ENCODE data around the gene IFNA16.
"Not testable (repeated sequence)": the region's sequence is repeated elsewhere in the genome, so short reads cannot be mapped to it uniquely, and the experiment has no call there.

IFNA16 gene

GRCh38 chr9:21213411-21214326 lies 3.4 kb downstream of the IFNA16 start:
- not testable (repeated sequence) for H3K27ac Mint-ChIP-seq; H3K9me3 Mint-ChIP-seq; H3K4me1 Mint-ChIP-seq (ENCODE audit: low read depth); H3K4me3 Mint-ChIP-seq; H3K36me3 Mint-ChIP-seq (ENCODE audit: low read depth)
- H3K27me3 Mint-ChIP-seq (ENCODE audit: low read depth), result peaks cover 14% of the 10 kb centered on the region

GRCh38 chr9:21212160-21212559 lies 5.0 kb downstream of the IFNA16 start:
- H3K4me3 Mint-ChIP-seq; H3K27ac Mint-ChIP-seq; H3K36me3 Mint-ChIP-seq (ENCODE audit: low read depth); H3K4me1 Mint-ChIP-seq (ENCODE audit: low read depth); H3K9me3 Mint-ChIP-seq: not testable (repeated sequence)
- H3K27me3 Mint-ChIP-seq (ENCODE audit: low read depth), result peaks cover 11% of the 10 kb centered on the region

GRCh38 chr9:21210782-21211181 lies 6.3 kb downstream of the IFNA16 start:
- not testable (repeated sequence) for H3K27ac Mint-ChIP-seq; H3K4me3 Mint-ChIP-seq; H3K4me1 Mint-ChIP-seq (ENCODE audit: low read depth); H3K36me3 Mint-ChIP-seq (ENCODE audit: low read depth); H3K9me3 Mint-ChIP-seq
- H3K27me3 Mint-ChIP-seq (ENCODE audit: low read depth), result peaks cover 11% of the 10 kb centered on the region

GRCh38 chr9:21210311-21210710 lies 6.8 kb downstream of the IFNA16 start:
- Mint-ChIP-seq H3K4me3 (no peak overlapping the region), H3K9me3 (no peaks in the 10 kb centered on the region), H3K27me3 (ENCODE audit: low read depth) (peaks cover 12% of the 10 kb centered on the region), H3K27ac (no peak overlapping the region), H3K4me1 (ENCODE audit: low read depth) (peaks cover 1% of the 10 kb centered on the region), H3K36me3 (ENCODE audit: low read depth) (no peaks in the 10 kb centered on the region)

GRCh38 chr9:21207043-21207442 lies 10.1 kb downstream of the IFNA16 start, which contains the start of gene IFNA10:
TSS of gene IFNA10 (minus strand) at chr9:21207143. CDS start at chr9:21207097, 46 bp downstream.
- not testable (repeated sequence) for H3K4me3 Mint-ChIP-seq; H3K4me1 Mint-ChIP-seq (ENCODE audit: low read depth); H3K9me3 Mint-ChIP-seq; H3K36me3 Mint-ChIP-seq (ENCODE audit: low read depth); H3K27ac Mint-ChIP-seq
- H3K27me3 Mint-ChIP-seq (ENCODE audit: low read depth), result peaks cover 20% of the 10 kb centered on the region

- Mint-ChIP-seq H3K9me3 (no peaks in the 10 kb centered on the region), H3K27me3 (ENCODE audit: low read depth) (peaks cover 32% of the 10 kb centered on the region), H3K4me1 (ENCODE audit: low read depth) (peaks cover 1% of the 10 kb centered on the region), H3K4me3 (no peak overlapping the region), H3K36me3 (ENCODE audit: low read depth) (no peaks in the 10 kb centered on the region), H3K27ac (no peak overlapping the region)
Observed at GRCh38 chr9:21205204-21205603, 11.9 kb downstream of the IFNA16 start.

GRCh38 chr9:21202105-21202504 lies 15.0 kb downstream of the IFNA16 start, which contains the start of gene IFNA7:
TSS of gene IFNA7 (minus strand) at chr9:21202205. CDS start at chr9:21202165, 40 bp downstream.
- peaks cover 32% of the 10 kb centered on the region for H3K27me3 Mint-ChIP-seq (ENCODE audit: low read depth)
- H3K4me3 Mint-ChIP-seq; H3K9me3 Mint-ChIP-seq; H3K27ac Mint-ChIP-seq; H3K36me3 Mint-ChIP-seq (ENCODE audit: low read depth); H3K4me1 Mint-ChIP-seq (ENCODE audit: low read depth): not testable (repeated sequence)

GRCh38 chr9:21194867-21195776 lies 22.0 kb downstream of the IFNA16 start:
- peaks cover 18% of the 10 kb centered on the region for H3K27me3 Mint-ChIP-seq (ENCODE audit: low read depth)
- H3K9me3 Mint-ChIP-seq; H3K4me1 Mint-ChIP-seq (ENCODE audit: low read depth); H3K36me3 Mint-ChIP-seq (ENCODE audit: low read depth); H3K27ac Mint-ChIP-seq: not testable (repeated sequence)
- H3K4me3 Mint-ChIP-seq, result peak overlapping the region; percentile 48

- not testable (repeated sequence) for H3K9me3 Mint-ChIP-seq; H3K4me1 Mint-ChIP-seq (ENCODE audit: low read depth); H3K36me3 Mint-ChIP-seq (ENCODE audit: low read depth); H3K4me3 Mint-ChIP-seq; H3K27ac Mint-ChIP-seq
- H3K27me3 Mint-ChIP-seq (ENCODE audit: low read depth), result peaks cover 29% of the 10 kb centered on the region
Observed at GRCh38 chr9:21187487-21187886, 29.6 kb downstream of the IFNA16 start, which contains the start of gene IFNA4. TSS of gene IFNA4 (minus strand) at chr9:21187587. CDS start at chr9:21187531, 56 bp downstream.

GRCh38 chr9:21182810-21183736 lies 34.0 kb downstream of the IFNA16 start:
- not testable (repeated sequence) for H3K27ac Mint-ChIP-seq

GRCh38 chr9:21174671-21175070 lies 42.4 kb downstream of the IFNA16 start:
- Mint-ChIP-seq H3K27ac (no peak overlapping the region), H3K36me3 (ENCODE audit: low read depth) (no peaks in the 10 kb centered on the region)

More at GRCh38 chr9:21182810-21183736, 34.0 kb downstream of the IFNA16 start:
- peaks cover 18% of the 10 kb centered on the region for H3K27me3 Mint-ChIP-seq (ENCODE audit: low read depth)
- H3K9me3 Mint-ChIP-seq; H3K4me3 Mint-ChIP-seq; H3K36me3 Mint-ChIP-seq (ENCODE audit: low read depth); H3K4me1 Mint-ChIP-seq (ENCODE audit: low read depth): not testable (repeated sequence)

GRCh38 chr9:21172156-21172555 lies 45.0 kb downstream of the IFNA16 start:
- H3K4me1 Mint-ChIP-seq (ENCODE audit: low read depth), result no peaks in the 10 kb centered on the region
- no peaks in the 10 kb centered on the region for H3K9me3 Mint-ChIP-seq
- no peak overlapping the region for H3K27ac Mint-ChIP-seq
- H3K36me3 Mint-ChIP-seq (ENCODE audit: low read depth), result no peaks in the 10 kb centered on the region
- H3K27me3 Mint-ChIP-seq (ENCODE audit: low read depth), result peaks cover 60% of the 10 kb centered on the region
- no peak overlapping the region for H3K4me3 Mint-ChIP-seq

More at GRCh38 chr9:21174671-21175070, 42.4 kb downstream of the IFNA16 start:
- peaks cover 46% of the 10 kb centered on the region for H3K27me3 Mint-ChIP-seq (ENCODE audit: low read depth)
- H3K4me3 Mint-ChIP-seq, result no peak overlapping the region
- H3K9me3 Mint-ChIP-seq, result no peaks in the 10 kb centered on the region
- no peaks in the 10 kb centered on the region for H3K4me1 Mint-ChIP-seq (ENCODE audit: low read depth)

- Mint-ChIP-seq H3K9me3 (no peaks in the 10 kb centered on the region), H3K36me3 (ENCODE audit: low read depth) (no peaks in the 10 kb centered on the region), H3K4me3 (no peak overlapping the region)
Observed at GRCh38 chr9:21171351-21171750, 45.8 kb downstream of the IFNA16 start.

GRCh38 chr9:21166560-21166959 lies 50.6 kb downstream of the IFNA16 start, which contains the start of gene IFNA21:
TSS of gene IFNA21 (minus strand) at chr9:21166660. CDS start at chr9:21166612, 48 bp downstream.
- H3K27ac Mint-ChIP-seq; H3K4me3 Mint-ChIP-seq; H3K36me3 Mint-ChIP-seq (ENCODE audit: low read depth); H3K9me3 Mint-ChIP-seq: not testable (repeated sequence)
- peaks cover 12% of the 10 kb centered on the region for H3K4me1 Mint-ChIP-seq (ENCODE audit: low read depth)
- H3K27me3 Mint-ChIP-seq (ENCODE audit: low read depth), result peaks cover 43% of the 10 kb centered on the region

More at GRCh38 chr9:21171351-21171750, 45.8 kb downstream of the IFNA16 start:
- Mint-ChIP-seq H3K27ac (no peak overlapping the region), H3K27me3 (ENCODE audit: low read depth) (peaks cover 60% of the 10 kb centered on the region), H3K4me1 (ENCODE audit: low read depth) (peaks cover 1% of the 10 kb centered on the region)

Data from T-helper 1 cell treated with Interleukin-12 subunit alpha and Interleukin-12 subunit beta and Interleukin-4 antibody, amounts not matched to agents 30 μg/mL and 1 μg/mL, for 36 hours (primary cell).